GM12801 (cell line): ENCODE measurements around the gene TFF2.

Source experiments
- CTCF ChIP-seq: IDR thresholded peaks from one replicate; pipeline ENCODE4 v1.5.1; 2011; ENCODE audit warnings: control low read depth; ENCODE audit not compliant: insufficient read length; ENCODE audit errors: extremely low read depth

Gene TFF2

GRCh38 chr21:42314616-42315295 is 36.0 kb downstream of the TFF2 start:
- no peak for TF ChIP-seq CTCF

- no peak for TF ChIP-seq CTCF
These were observed 37.3 kb downstream of the TFF2 start for GRCh38 chr21:42313501-42313969.

GRCh38 chr21:42312626-42313104 is 38.1 kb downstream of the TFF2 start:
- no peak for TF ChIP-seq CTCF

GRCh38 chr21:42311816-42312625 is 38.8 kb downstream of the TFF2 start:
- TF ChIP-seq CTCF: no peak

- TF ChIP-seq CTCF: no peak
These were observed 39.6 kb downstream of the TFF2 start for GRCh38 chr21:42311160-42311559.

GRCh38 chr21:42310411-42311001 is 40.3 kb downstream of the TFF2 start:
- no peak for TF ChIP-seq CTCF

- TF ChIP-seq CTCF: no peak
These were observed 41.0 kb downstream of the TFF2 start for GRCh38 chr21:42309753-42310213.
